ENCODE measurements around the gene RUNDC3A. TPM values are rescaled to one million over a fixed set of nuclear protein-coding genes. Genes with fewer than 3 reads are reported as not detected.
"Not testable (repeated sequence)": the region's sequence is repeated elsewhere in the genome, so short reads cannot be mapped to it uniquely, and the experiment has no call there.

RUNDC3A gene
- total RNA-seq, 2 donors from 2014 or later = 0.81 TPM; not detected in 1

- Histone ChIP-seq H3K27me3 (replicated peaks; ENCODE audit: insufficient read depth) (no peaks in the 10 kb centered on the region), H3K36me3 (no peaks in the 10 kb centered on the region), H3K4me3 (no peak overlapping the region), H3K9me3 (no peaks in the 10 kb centered on the region), H3K27ac (no peak overlapping the region), H3K4me1 (ENCODE audit: control insufficient read depth in 1 of 2, low read depth in 2 of 2) (no peaks in the 10 kb centered on the region)
- ATAC-seq (ENCODE audit: insufficient number of reproducible peaks, low FRiP score, low read depth) = no peak
- no peak for TF ChIP-seq CTCF (IDR thresholded peaks at IDR 0.05)
- DNase-seq (ENCODE audit: low spot score) = no peak
Measured at GRCh38 chr17:44335968-44336367, 27.6 kb downstream of the RUNDC3A start.

GRCh38 chr17:44338702-44339101 lies 30.3 kb downstream of the RUNDC3A start:
- H3K27me3 ChIP-seq (replicated peaks; ENCODE audit: insufficient read depth) = no peaks in the 10 kb centered on the region
- H3K36me3 ChIP-seq = no peaks in the 10 kb centered on the region
- TF ChIP-seq CTCF (IDR thresholded peaks at IDR 0.05) = no peak
- H3K9me3 ChIP-seq = no peaks in the 10 kb centered on the region
- H3K27ac ChIP-seq = no peak overlapping the region
- H3K4me1 ChIP-seq (ENCODE audit: control insufficient read depth in 1 of 2, low read depth in 2 of 2) = no peaks in the 10 kb centered on the region
- no peak for ATAC-seq (ENCODE audit: insufficient number of reproducible peaks, low FRiP score, low read depth)
- no peak overlapping the region for H3K4me3 ChIP-seq
- DNase-seq (ENCODE audit: low spot score) = no peak

DNA sequence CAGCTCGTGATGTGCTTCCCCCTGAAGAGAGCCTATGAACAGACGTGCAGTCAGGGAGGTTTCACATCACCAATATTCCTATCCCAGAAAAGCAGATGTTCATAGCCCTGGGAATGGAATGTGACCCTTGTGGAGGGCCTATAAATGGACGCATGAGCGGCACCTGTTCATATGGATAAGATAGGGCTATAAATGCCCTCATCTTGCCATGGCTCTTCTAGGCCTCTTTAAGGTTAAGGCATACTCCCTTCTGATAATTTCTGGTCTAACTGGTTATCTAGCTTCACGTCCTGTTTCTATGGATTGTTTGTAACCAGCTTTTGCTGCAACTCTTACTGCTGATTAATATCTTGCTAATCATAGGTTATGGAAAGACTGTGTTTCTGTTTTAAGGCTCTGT lies 32.2 kb downstream of the RUNDC3A start:
- H3K27me3 ChIP-seq (replicated peaks; ENCODE audit: insufficient read depth); ATAC-seq (ENCODE audit: insufficient number of reproducible peaks, low FRiP score, low read depth); DNase-seq (ENCODE audit: low spot score); H3K27ac ChIP-seq; H3K4me1 ChIP-seq (ENCODE audit: control insufficient read depth in 1 of 2, low read depth in 2 of 2); H3K9me3 ChIP-seq; H3K36me3 ChIP-seq; H3K4me3 ChIP-seq: not testable (repeated sequence)

DNA sequence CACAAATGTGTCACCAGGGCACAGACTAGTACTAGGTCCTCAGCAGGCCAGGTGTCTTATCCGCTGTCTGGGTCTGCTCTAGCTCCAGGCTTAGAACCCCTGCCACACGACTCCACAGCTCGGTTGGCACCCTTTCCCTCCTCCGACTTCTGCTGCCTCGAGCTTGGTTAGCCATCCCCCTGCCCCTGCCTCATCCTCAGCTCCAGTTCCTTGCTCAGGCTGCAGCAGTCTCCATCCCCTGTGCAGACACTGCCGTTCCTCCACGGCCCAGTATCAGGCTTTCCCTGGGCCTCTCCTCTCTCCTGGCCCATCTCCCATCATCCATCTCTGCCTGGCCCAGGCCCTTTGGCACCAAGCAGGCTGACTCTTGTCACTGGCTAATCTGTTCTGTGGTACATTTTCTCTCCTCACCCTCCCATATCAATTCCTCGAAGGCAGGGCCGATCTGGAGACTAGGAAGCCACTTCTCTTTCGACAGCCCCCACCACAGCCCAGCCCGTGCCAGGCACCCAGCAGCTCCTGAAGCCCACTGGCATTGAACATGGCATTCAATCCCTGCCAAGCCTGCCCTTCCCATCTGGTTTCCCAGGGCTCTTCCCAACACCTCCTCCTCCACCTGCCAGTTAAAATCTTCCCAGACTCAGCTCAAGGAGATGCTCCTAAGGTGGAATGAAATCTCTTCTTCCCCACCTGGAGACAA lies 35.3 kb downstream of the RUNDC3A start:
- Histone ChIP-seq H3K27ac (no peak overlapping the region), H3K9me3 (no peaks in the 10 kb centered on the region), H3K4me3 (no peak overlapping the region), H3K36me3 (no peaks in the 10 kb centered on the region), H3K27me3 (replicated peaks; ENCODE audit: insufficient read depth) (no peaks in the 10 kb centered on the region), H3K4me1 (ENCODE audit: control insufficient read depth in 1 of 2, low read depth in 2 of 2) (peaks cover 3 to 14% of the 10 kb centered on the region in 2 donors)
- no peak for TF ChIP-seq CTCF (IDR thresholded peaks at IDR 0.05)
- DNase-seq (ENCODE audit: low spot score) = no peak
- ATAC-seq (ENCODE audit: insufficient number of reproducible peaks, low FRiP score, low read depth) = no peak

- peak within 1 kb of the TSS; percentile 69 to 82 for H3K27ac ChIP-seq
- H3K36me3 ChIP-seq = peaks cover 4% of the 10 kb centered on the region
- peaks cover 3 to 14% of the 10 kb centered on the region in 2 donors for H3K4me1 ChIP-seq (ENCODE audit: control insufficient read depth in 1 of 2, low read depth in 2 of 2)
- H3K4me3 ChIP-seq = peak within 1 kb of the TSS; percentile 84
- TF ChIP-seq CTCF (IDR thresholded peaks at IDR 0.05) = no peak
- no peaks in the 10 kb centered on the region for H3K27me3 ChIP-seq (replicated peaks; ENCODE audit: insufficient read depth)
- DNase-seq (ENCODE audit: low spot score) = peak; percentile 93
- peak; percentile 99 for ATAC-seq (ENCODE audit: insufficient number of reproducible peaks, low FRiP score, low read depth)
- no peaks in the 10 kb centered on the region for H3K9me3 ChIP-seq
Measured at GRCh38 chr17:44344939-44345453, 36.6 kb downstream of the RUNDC3A start, which contains the start of gene GRN. TSS of gene GRN (plus strand) at chr17:44345302. CDS start at chr17:44349165, 3,863 bp downstream.

Data from thoracic aorta (tissue), 2 donors.